Skeletal muscle cell (primary cell): Measurements from ENCODE around the gene ZNHIT2.

Experiments used
- DNase-seq: peaks from one replicate; pipeline ENCODE4 v3.0.0-alpha.2; 2010; ENCODE audit warnings: low read depth
- H3K4me3 ChIP-seq: 2 replicates; pipeline ENCODE4 v1.5.1; 2011; ENCODE audit warnings: low read depth, mild to moderate bottlenecking, control low read depth, low read length, moderate library complexity

The ZNHIT2 gene

DNA sequence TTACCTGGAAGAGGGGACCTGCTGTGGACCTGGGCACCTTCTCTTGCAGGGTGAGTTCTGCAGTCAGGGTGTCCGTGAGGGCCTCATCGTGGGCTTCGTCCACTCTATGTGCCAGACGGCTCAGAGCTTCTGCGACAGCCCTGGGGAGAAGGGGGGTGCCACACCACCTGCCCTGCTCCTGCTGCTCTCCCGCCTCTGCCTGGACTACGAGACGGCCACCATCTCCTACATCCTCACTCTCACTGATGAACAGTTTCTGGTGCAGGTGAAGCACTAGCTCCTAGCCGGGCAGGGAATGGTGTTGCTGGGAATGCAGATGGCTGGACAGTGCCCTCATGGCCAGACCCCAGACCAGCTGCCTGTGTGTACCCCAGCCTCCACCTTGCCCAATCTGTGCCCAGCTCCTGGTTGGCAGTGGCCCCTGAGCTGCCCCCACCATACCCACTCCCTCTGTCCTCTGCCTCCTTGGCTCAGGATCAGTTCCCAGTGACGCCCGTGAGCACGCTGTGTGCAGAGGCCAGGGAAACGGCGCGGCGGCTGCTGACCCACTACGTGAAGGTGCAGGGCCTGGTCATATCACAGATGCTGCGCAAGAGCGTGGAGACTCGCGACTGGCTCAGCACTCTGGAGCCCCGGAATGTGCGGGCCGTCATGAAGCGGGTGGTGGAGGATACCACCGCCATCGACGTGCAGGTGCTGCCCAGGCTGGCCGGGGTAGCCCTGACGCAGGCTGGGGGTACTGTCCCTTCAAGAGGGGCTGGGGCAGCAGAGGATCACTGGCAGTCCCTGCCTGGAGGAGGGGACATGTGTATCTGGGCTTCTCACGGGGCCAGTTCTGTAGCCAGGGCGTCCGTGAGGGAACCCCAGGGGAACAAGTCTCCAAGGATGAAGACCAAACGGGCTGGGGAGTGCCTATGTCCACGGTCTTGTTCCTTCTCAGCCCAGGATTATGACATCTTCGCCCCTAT, 8.0 kb downstream of the ZNHIT2 start:
- no peak overlapping the region for H3K4me3 ChIP-seq
- no peak for DNase-seq

- DNase-seq = no peak
- H3K4me3 ChIP-seq = no peak overlapping the region
Observed at GRCh38 chr11:65108469-65109123, 8.9 kb downstream of the ZNHIT2 start.

DNA sequence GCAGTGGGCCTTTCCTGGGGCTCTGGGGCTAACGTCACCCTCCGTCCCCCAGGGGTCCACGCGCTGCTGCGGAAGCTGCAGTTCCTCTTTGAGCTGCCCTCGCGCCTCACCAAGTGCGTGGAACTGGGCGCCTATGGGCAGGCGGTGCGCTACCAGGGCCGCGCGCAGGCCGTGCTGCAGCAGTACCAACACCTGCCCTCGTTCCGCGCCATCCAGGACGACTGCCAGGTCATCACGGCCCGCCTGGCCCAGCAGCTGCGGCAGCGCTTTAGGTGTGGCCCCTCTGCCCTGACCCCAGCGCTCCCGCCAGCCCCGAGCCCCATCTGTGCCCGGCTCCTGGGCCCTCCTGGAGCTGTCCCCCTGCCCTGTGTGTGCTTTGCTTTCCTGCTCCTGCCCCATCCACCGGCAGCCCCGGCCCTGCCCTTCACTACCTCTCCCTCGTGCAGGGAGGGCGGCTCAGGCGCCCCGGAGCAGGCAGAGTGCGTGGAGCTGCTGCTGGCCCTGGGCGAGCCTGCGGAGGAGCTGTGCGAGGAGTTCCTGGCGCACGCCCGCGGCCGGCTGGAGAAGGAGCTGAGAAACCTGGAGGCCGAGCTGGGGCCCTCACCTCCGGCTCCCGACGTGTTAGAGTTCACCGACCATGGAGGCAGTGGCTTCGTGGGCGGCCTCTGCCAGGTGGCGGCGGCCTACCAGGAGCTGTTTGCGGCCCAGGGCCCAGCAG, 9.6 kb downstream of the ZNHIT2 start:
- H3K4me3 ChIP-seq = no peak overlapping the region
- DNase-seq = no peak

GRCh38 chr11:65107078-65107477, 10.4 kb downstream of the ZNHIT2 start:
- DNase-seq = no peak
- no peak overlapping the region for H3K4me3 ChIP-seq

DNA sequence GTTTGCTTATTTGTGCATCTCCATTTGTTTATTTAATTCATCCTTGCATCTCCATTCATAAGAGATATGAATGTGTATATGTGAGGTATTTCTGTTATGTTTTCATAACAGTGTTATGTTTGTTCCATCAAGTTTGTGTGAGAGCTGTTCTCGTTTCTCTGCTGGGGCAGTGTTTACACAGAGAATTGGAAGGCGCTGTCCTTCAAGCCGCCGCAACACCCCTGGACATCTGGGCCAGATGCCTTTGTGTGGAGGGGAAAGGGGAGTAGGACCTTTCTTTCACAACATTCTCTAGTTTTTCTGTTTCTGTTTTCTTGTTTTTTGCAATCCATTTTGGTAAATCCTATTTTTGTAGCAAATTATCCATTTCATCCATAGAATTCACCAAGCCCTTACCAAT, 12.9 kb downstream of the ZNHIT2 start:
- H3K4me3 ChIP-seq = no peak overlapping the region
- no peak for DNase-seq

DNA sequence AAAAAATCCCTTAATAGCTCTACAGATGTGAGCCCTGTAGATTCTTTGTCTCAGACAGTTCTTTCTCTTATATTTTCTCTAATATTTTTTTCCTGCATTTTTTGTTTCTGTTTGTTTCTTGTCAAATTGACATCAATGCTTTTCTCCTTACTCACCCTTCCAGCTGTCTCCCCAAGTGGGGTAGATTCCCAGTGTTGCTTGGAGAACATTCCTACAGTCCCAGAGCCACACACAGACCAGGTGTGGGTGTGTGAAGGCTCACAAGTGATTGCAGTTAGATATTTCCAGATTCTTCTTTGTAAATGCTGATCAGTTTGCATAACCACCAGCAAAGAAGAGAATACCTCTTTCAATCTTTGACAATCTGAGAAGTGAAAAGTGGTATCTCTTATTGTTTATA, 14.0 kb downstream of the ZNHIT2 start:
- H3K4me3 ChIP-seq = no peak overlapping the region
- no peak for DNase-seq

DNA sequence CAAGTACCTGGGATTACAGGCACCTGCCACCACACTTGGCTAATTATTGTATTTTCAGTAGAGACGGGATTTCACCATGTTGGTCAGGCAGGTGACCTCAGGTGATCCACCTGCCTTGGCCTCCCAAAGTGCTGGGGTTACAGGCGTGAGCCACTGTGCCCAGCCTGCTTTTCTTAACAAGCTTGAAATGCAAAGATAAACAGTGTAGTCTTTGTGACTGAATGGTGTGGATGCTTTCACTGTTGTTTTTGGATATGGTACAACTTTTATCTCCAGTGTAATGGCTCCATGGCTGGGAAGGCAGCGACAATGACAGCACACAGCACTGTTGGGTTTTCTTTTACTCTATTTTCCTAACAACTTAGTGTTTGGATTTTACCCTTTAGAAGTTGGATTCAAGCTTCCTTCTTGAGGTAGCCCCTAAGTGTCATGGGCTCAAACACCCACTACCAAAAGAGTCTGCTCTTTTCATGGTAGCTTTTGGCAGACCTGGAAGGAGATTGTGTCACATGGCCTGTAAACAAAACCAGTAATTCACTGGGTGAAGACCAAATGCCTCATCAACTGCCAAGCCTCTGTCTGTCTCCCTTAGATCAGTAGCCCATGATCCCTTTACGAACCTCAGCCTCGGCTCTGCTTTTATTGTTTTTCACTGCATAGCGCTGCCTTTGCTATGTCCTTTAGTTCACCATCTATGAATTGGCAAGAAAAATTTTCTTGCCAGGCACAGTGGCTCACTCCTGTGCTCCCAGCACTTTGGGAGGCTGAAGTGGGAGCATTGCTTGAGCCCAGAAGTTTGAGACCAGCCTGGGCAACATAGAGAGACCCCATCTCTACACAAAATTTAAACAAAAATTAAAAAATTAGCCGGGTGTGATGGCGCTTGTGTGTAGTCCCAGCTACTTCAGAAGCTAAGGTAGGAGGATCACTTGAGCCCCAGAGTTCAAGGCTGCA, 15.1 kb downstream of the ZNHIT2 start:
- no peak for DNase-seq
- H3K4me3 ChIP-seq = no peak overlapping the region

GRCh38 chr11:65100674-65101350, 16.7 kb downstream of the ZNHIT2 start:
- H3K4me3 ChIP-seq = no peak overlapping the region
- no peak for DNase-seq

DNA sequence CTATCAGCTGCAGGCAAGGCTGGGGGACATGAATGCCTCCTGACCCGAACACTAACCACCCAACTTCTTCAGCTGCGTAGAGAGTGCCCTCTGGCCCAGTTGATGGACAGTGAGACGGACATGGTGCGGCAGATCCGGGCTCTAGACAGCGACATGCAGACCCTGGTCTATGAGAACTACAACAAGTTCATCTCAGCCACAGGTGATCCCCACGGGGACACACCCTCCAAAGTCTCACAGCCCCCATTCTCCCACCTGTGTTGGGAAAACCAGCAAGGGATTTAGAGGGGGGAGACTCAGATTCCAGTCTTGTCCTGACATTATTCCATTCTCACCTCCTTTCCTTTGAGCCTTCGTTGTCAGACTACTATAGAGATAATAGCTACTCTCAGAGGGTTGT, 20.6 kb downstream of the ZNHIT2 start:
- no peak for DNase-seq
- H3K4me3 ChIP-seq = peak overlapping the region; percentile 73

DNA sequence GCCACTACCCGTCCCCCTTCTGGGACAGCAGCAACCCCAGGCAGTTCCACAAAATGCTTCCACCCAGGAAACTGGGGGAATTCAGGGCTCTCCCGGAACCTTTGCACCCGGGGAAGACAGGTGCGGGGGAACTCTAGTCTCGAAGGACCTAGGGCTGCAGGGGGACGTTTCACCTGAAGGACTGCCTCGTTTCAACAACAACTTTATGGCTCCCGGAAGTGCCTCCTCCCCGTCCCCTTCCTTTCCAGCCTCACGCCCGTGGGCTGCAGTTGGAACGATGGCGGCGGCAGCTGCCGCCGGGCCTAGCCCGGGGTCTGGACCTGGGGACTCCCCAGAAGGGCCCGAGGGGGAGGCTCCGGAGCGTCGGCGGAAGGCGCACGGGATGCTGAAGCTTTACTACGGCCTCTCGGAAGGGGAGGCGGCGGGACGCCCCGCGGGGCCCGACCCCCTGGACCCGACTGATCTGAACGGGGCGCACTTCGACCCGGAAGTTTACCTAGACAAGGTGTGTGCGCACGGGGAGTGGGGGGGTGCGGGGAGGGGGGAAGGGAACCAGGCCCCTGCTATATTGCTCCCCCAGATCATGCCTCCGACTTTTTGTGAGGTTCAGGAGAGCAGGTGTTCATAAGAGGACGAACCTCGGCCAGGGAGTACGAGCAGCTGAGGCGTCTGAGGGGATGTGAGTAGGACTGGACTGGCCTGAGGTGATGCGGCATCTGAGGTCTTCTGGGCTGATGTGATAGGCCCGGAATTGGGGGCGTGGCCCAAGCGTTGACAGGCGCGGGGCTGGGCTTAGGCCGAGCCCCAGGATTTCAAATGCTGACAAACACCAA, 21.3 kb downstream of the ZNHIT2 start, which contains the start of gene VPS51:
TSS of gene VPS51 (plus strand) at position 241 of the 833 bp plus-strand sequence. CDS start at position 278, 37 bp downstream.
- peak within 1 kb of the TSS; percentile 73 for H3K4me3 ChIP-seq
- DNase-seq = peak; percentile 62

DNA sequence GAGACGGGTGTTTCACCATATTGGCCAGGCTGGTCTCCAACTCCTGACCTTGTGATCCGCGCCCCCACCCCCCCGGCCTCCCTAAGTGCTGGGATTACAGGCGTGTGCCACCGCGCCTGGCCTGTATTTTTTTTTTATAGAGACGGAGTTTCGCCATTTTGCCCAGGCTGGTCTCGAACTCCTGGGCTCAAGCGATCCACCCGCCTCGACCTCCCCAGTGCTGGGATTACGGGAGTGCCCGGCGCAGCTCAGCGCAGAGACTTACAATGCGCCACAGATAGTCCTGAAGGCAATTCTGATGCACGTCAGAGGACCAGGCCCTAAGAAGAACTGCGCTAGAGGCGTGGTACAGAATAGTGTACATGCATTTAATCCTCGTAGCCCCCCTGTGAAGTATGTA, 22.1 kb downstream of the ZNHIT2 start:
- peak overlapping the region; percentile 73 for H3K4me3 ChIP-seq
- no peak for DNase-seq

DNA sequence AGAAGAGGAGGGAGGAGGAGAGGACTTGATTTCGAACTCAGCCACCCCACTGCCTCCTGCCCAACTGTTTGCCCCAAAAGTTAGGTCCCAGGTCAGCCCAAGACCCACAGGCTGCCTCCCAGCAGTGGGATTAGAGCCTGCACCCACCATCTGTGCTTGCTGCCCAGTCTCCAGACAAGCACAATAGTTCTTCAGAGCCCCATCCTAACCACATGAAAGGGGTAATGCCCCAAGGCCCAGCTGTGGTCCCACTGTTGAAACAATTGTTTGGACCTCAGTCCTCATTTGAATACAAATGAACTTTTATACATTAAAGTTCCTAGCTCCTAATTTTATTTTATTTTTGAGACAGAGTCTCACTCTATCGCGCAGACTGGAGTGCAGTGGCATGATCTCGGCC, 26.9 kb downstream of the ZNHIT2 start:
- DNase-seq = no peak
- H3K4me3 ChIP-seq = no peak overlapping the region

DNA sequence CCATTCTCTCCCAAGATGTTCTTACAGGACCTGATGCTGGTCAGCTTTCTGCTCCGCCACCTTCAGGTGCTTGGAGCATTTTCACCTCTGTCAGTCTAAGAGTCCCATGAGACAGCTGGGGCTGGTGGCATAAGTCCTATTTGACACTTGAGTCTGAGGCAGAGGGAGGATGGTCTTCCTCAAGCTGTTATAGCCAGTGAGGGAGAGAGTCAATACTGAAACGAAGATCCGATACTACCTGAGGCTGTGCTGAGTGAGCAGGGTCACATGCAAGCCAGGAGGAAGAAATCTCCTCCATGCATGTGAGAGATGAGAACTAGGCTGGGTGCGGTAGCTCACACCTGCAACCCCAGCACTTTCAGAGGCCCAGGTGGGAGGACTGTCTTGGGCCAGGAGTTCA, 27.9 kb downstream of the ZNHIT2 start:
- DNase-seq = no peak
- H3K4me3 ChIP-seq = no peak overlapping the region

DNA sequence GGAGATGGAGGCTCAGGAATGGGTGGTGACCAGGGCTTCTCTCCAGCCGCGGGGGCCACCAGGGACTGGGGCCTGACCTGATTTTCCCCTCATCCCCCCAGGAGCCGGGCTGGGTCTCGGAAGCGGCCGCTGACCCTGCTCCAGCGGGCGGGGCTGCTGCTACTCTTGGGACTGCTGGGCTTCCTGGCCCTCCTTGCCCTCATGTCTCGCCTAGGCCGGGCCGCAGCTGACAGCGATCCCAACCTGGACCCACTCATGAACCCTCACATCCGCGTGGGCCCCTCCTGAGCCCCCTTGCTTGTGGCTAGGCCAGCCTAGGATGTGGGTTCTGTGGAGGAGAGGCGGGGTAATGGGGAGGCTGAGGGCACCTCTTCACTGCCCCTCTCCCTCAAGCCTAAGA, 29.7 kb downstream of the ZNHIT2 start:
- no peak for DNase-seq
- no peak overlapping the region for H3K4me3 ChIP-seq

DNA sequence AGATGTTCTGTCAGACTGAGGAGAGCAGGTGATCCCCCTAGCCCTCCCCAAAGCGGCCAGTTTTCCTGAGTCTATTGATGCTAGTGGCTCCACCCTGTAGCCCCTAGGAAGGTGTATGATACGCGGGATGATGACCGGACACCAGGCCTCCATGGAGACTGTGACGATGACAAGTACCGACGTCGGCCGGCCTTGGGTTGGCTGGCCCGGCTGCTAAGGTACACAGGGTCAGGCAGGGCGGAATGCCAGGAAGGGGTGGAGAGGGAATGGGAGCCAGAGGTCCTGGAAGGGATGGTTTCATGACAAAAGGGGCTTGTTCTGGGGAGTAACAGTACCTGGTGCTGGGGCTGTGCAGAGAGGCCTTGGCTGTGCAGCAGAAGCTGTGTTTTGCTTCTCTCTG, 30.3 kb downstream of the ZNHIT2 start:
- DNase-seq = no peak

GRCh38 chr11:65086809-65087208, 30.7 kb downstream of the ZNHIT2 start:
- H3K4me3 ChIP-seq = no peak overlapping the region

More for the DNA sequence above, 30.3 kb downstream of the ZNHIT2 start:
- H3K4me3 ChIP-seq = no peak overlapping the region

DNA sequence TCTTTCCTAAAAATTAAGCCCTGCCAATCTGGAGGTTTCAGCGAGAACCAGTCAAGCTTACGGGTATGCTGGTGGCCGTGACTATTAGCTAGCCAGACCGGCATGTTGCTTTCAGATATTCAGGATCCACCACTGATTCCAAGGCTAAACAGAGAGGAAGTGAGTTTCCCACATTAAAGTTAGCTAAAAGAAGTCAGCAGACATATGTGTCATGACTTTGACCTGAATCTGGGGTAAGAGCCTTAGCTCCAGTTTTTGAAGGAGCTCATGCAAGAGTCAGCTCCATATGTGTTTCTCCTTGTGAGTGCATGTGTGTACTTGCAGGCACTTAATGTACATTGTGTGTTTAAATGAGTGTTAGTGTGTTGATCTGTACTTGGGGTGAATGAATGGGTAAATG, 32.1 kb downstream of the ZNHIT2 start:
- no peak for DNase-seq
- peak overlapping the region; percentile 92 for H3K4me3 ChIP-seq

More at GRCh38 chr11:65086809-65087208, 30.7 kb downstream of the ZNHIT2 start:
- no peak for DNase-seq
